ENCODE results near the gene CLCN5.

The CLCN5 gene

GRCh38 chrX:50098241-50098640 lies 175.8 kb downstream of the CLCN5 start:
- no peak for DNase-seq

GRCh38 chrX:50098749-50099148 lies 176.4 kb downstream of the CLCN5 start:
- DNase-seq, result no peak

- DNase-seq, result no peak
Measured at GRCh38 chrX:50099331-50099730, 176.9 kb downstream of the CLCN5 start.

- no peak for DNase-seq
Measured at GRCh38 chrX:50100188-50100587, 177.8 kb downstream of the CLCN5 start.

- no peak for DNase-seq
Measured at GRCh38 chrX:50103176-50103575, 180.8 kb downstream of the CLCN5 start.

GRCh38 chrX:50103866-50104566 lies 181.6 kb downstream of the CLCN5 start:
- no peak for DNase-seq

GRCh38 chrX:50106051-50106675 lies 183.8 kb downstream of the CLCN5 start:
- DNase-seq, result no peak

- no peak for DNase-seq
Measured at GRCh38 chrX:50107470-50107869, 185.1 kb downstream of the CLCN5 start.

GRCh38 chrX:50108264-50108663 lies 185.9 kb downstream of the CLCN5 start:
- no peak for DNase-seq

- no peak for DNase-seq
Measured at GRCh38 chrX:50111742-50112141, 189.3 kb downstream of the CLCN5 start.

GRCh38 chrX:50114113-50114512 lies 191.7 kb downstream of the CLCN5 start:
- no peak for DNase-seq

- DNase-seq, result no peak
Measured at GRCh38 chrX:50115973-50116372, 193.6 kb downstream of the CLCN5 start.

- no peak for DNase-seq
Measured at GRCh38 chrX:50117476-50117875, 195.1 kb downstream of the CLCN5 start.

GRCh38 chrX:50125480-50125879 lies 203.1 kb downstream of the CLCN5 start:
- DNase-seq, result no peak

- DNase-seq, result no peak
Measured at GRCh38 chrX:50147972-50148371, 225.6 kb downstream of the CLCN5 start.

Data from amniotic stem cell (primary cell).